C4-2B (cell line): ENCODE measurements around the gene GTF2E1.
"Not testable (repeated sequence)": the region's sequence is repeated elsewhere in the genome, so short reads cannot be mapped to it uniquely, and the experiment has no call there.

Experiments used
- ZFX ChIP-seq: fragments of 450-650 bp; IDR thresholded peaks from 2 replicates; pipeline ENCODE4 v1.6.1; 2017
- TF ChIP-seq, protein P1 (sequence below): fragments of 450-650 bp; conservative IDR thresholded peaks from 2 replicates; pipeline ENCODE4 v1.5.1; 2017; ENCODE audit warnings: mild to moderate bottlenecking

DNA sequence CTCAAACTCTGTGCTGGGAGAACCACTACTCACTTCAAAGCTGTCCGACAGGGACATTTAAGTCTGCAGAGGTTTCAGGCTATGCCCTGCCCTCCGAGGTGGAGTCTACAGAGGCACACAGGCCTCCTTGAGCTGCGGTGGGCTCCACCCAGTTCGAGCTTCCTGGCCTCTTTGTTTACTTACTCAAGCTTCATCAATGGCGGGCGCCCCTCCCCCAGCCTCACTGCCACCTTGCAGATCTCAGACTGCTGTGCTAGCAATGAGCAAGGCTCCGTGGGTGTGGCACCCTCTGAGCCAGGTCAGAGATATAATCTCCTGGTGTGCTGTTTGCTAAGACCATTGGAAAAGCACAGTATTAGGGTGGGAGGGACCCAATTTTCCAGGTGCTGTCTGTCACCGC, 4.5 kb upstream of the GTF2E1 start:
- TF ChIP-seq, protein P1, sequence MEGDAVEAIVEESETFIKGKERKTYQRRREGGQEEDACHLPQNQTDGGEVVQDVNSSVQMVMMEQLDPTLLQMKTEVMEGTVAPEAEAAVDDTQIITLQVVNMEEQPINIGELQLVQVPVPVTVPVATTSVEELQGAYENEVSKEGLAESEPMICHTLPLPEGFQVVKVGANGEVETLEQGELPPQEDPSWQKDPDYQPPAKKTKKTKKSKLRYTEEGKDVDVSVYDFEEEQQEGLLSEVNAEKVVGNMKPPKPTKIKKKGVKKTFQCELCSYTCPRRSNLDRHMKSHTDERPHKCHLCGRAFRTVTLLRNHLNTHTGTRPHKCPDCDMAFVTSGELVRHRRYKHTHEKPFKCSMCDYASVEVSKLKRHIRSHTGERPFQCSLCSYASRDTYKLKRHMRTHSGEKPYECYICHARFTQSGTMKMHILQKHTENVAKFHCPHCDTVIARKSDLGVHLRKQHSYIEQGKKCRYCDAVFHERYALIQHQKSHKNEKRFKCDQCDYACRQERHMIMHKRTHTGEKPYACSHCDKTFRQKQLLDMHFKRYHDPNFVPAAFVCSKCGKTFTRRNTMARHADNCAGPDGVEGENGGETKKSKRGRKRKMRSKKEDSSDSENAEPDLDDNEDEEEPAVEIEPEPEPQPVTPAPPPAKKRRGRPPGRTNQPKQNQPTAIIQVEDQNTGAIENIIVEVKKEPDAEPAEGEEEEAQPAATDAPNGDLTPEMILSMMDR: not testable (repeated sequence)
- TF ChIP-seq ZFX: not testable (repeated sequence)
